Measurements from ENCODE around the gene EYS. TPM values are rescaled to one million over a fixed set of nuclear protein-coding genes. Genes with fewer than 3 reads are reported as not detected.
A peak's percentile ranks its signal among the peaks of the same experiment; 100 is the strongest.

The EYS gene
- total and polyA plus RNA-seq, 8 donors = 0.24 to 0.85 (median 0.55) TPM

- Histone ChIP-seq H3K36me3 (no peaks in the 10 kb centered on the region), H3K27me3 (no peaks in the 10 kb centered on the region), H3K27ac (no peak overlapping the region), H3K4me1 (no peaks in the 10 kb centered on the region), H3K4me3 (no peak overlapping the region), H3K9me3 (no peaks in the 10 kb centered on the region)
- intact Hi-C loops (cut with DNase I) = no loop called here
- DNase-seq (no peak), ATAC-seq (no peak)
- no peak for TF ChIP-seq CTCF (IDR thresholded peaks at IDR 0.05)
Observed at GRCh38 chr6:64737418-64737817, 969.6 kb downstream of the EYS start.

- TF ChIP-seq CTCF (IDR thresholded peaks at IDR 0.05) = no peak
- Histone ChIP-seq H3K27me3 (no peaks in the 10 kb centered on the region), H3K4me1 (no peaks in the 10 kb centered on the region), H3K27ac (no peak overlapping the region), H3K36me3 (no peaks in the 10 kb centered on the region), H3K9me3 (no peaks in the 10 kb centered on the region), H3K4me3 (no peak overlapping the region)
- DNase-seq = no peak
- intact Hi-C loops (cut with DNase I) = no loop called here
- ATAC-seq = no peak
Observed at GRCh38 chr6:64736421-64736950, 970.5 kb downstream of the EYS start.

- ATAC-seq = no peak
- no peaks in the 10 kb centered on the region for H3K4me1 ChIP-seq
- TF ChIP-seq CTCF (IDR thresholded peaks at IDR 0.05) = no peak
Observed at GRCh38 chr6:64733433-64733832, 973.6 kb downstream of the EYS start.

GRCh38 chr6:64732888-64733287 is 974.1 kb downstream of the EYS start:
- peak in 1 of 2 donors; percentile 12 for TF ChIP-seq CTCF (IDR thresholded peaks at IDR 0.05)
- no peaks in the 10 kb centered on the region for H3K4me1 ChIP-seq
- no peak overlapping the region for H3K27ac ChIP-seq
- peaks cover 0 to 7% of the 10 kb centered on the region in 2 donors for H3K9me3 ChIP-seq
- DNase-seq = no peak
- H3K36me3 ChIP-seq = no peaks in the 10 kb centered on the region
- intact Hi-C loops (cut with DNase I) = no loop called here
- H3K4me3 ChIP-seq = no peak overlapping the region
- H3K27me3 ChIP-seq = no peaks in the 10 kb centered on the region
- peak; percentile 58 for ATAC-seq

More at GRCh38 chr6:64733433-64733832, 973.6 kb downstream of the EYS start:
- no peak for DNase-seq
- Histone ChIP-seq H3K36me3 (no peaks in the 10 kb centered on the region), H3K9me3 (peaks cover 0 to 4% of the 10 kb centered on the region in 2 donors), H3K4me3 (no peak overlapping the region), H3K27ac (no peak overlapping the region), H3K27me3 (no peaks in the 10 kb centered on the region)
- intact Hi-C loops (cut with DNase I) = no loop called here

- DNase-seq (no peak), ATAC-seq (no peak)
- Histone ChIP-seq H3K4me1 (no peaks in the 10 kb centered on the region), H3K36me3 (no peaks in the 10 kb centered on the region), H3K4me3 (no peak overlapping the region), H3K9me3 (peaks cover 0 to 7% of the 10 kb centered on the region in 2 donors), H3K27me3 (no peaks in the 10 kb centered on the region), H3K27ac (no peak overlapping the region)
- TF ChIP-seq CTCF (IDR thresholded peaks at IDR 0.05) = no peak
- intact Hi-C loops (cut with DNase I) = no loop called here
Observed at GRCh38 chr6:64729522-64729921, 977.5 kb downstream of the EYS start.

All from left lung (tissue), 10 donors.